ENCODE results near the gene KIF4A.
"Not testable (repeated sequence)": the region's sequence is repeated elsewhere in the genome, so short reads cannot be mapped to it uniquely, and the experiment has no call there.

Gene KIF4A

DNA sequence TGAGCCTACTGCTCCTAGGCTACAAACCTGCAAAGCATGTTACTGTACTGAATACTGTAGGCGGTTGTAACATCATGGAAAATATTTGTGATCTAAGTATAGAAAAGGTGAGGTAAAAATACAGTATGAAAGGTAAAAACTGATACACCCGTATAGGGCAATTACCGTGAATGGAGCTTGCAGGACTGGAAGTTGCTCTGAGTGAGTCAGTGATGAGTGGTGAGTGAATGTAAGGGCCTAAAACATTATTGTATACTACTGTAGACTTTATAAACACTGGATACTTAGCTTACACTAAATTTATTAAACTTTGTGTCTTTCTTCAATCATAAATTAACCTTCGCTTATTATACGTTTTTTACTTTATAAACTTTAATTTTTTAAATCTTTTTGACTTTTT lies 3.7 kb downstream of the KIF4A start:
- DNase-seq (ENCODE audit: extremely low read depth, insufficient read length) = no peak
- H3K36me3 ChIP-seq (ENCODE audit: control insufficient read depth, insufficient read depth, low read length) = no peaks in the 10 kb centered on the region; the same call in 1 of the 2 replicates
- H3K27me3 ChIP-seq (replicated peaks; ENCODE audit: control insufficient read depth, insufficient read depth, low read length) = no peaks in the 10 kb centered on the region
- TF ChIP-seq, protein P1, sequence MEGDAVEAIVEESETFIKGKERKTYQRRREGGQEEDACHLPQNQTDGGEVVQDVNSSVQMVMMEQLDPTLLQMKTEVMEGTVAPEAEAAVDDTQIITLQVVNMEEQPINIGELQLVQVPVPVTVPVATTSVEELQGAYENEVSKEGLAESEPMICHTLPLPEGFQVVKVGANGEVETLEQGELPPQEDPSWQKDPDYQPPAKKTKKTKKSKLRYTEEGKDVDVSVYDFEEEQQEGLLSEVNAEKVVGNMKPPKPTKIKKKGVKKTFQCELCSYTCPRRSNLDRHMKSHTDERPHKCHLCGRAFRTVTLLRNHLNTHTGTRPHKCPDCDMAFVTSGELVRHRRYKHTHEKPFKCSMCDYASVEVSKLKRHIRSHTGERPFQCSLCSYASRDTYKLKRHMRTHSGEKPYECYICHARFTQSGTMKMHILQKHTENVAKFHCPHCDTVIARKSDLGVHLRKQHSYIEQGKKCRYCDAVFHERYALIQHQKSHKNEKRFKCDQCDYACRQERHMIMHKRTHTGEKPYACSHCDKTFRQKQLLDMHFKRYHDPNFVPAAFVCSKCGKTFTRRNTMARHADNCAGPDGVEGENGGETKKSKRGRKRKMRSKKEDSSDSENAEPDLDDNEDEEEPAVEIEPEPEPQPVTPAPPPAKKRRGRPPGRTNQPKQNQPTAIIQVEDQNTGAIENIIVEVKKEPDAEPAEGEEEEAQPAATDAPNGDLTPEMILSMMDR (IDR thresholded peaks at IDR 0.05; ENCODE audit: insufficient read depth, low read length, poor library complexity, severe bottlenecking) = no peak
- H3K4me3 ChIP-seq (replicated peaks; ENCODE audit: low read depth, low read length) = no peak overlapping the region

DNA sequence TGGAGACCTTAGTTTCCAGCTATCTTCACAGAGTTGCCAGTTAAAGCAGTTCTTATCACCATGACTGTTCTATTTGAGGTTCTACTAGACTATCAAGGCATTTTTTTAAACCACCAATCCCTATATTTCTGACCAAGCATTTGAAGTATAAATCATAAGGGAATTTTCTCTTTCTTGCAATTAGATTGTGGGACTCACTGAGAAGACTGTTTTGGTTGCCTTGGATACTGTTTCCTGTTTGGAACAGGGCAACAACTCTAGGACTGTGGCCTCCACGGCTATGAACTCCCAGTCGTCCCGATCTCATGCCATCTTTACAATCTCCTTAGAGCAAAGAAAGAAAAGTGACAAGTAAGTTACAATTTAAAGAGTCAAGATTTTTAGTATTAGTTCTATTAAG lies 11.8 kb downstream of the KIF4A start:
- Histone ChIP-seq H3K36me3 (ENCODE audit: control insufficient read depth, insufficient read depth, low read length) (no peaks in the 10 kb centered on the region; the same call in 1 of the 2 replicates), H3K27me3 (replicated peaks; ENCODE audit: control insufficient read depth, insufficient read depth, low read length) (no peaks in the 10 kb centered on the region), H3K4me3 (replicated peaks; ENCODE audit: low read depth, low read length) (no peak overlapping the region)
- TF ChIP-seq, protein P1 (IDR thresholded peaks at IDR 0.05; ENCODE audit: insufficient read depth, low read length, poor library complexity, severe bottlenecking) = no peak
- no peak for DNase-seq (ENCODE audit: extremely low read depth, insufficient read length)

DNA sequence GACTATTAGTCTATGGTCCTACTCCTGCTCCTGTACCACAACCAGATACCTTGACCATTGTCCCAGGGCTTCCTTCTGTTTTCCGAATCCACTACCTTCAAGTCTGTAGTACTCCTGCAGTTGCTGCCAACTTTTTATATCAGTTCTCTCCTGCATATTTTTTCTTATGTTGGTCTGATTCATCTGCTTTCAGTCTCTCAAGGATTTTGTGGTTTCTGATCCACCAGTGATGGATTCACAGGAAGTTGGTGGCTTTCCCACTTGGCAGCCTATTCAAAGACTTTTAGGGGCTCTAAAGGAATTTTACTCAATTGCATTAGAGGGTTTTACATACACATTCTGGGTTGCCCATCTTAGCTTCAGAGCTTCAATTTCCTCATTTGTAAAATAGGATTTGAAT lies 23.6 kb downstream of the KIF4A start:
- H3K36me3 ChIP-seq (ENCODE audit: control insufficient read depth, insufficient read depth, low read length) = no peaks in the 10 kb centered on the region
- TF ChIP-seq, protein P1 (IDR thresholded peaks at IDR 0.05; ENCODE audit: insufficient read depth, low read length, poor library complexity, severe bottlenecking) = no peak
- no peak for DNase-seq (ENCODE audit: extremely low read depth, insufficient read length)
- H3K27me3 ChIP-seq (replicated peaks; ENCODE audit: control insufficient read depth, insufficient read depth, low read length) = no peaks in the 10 kb centered on the region
- H3K4me3 ChIP-seq (replicated peaks; ENCODE audit: low read depth, low read length) = no peak overlapping the region

DNA sequence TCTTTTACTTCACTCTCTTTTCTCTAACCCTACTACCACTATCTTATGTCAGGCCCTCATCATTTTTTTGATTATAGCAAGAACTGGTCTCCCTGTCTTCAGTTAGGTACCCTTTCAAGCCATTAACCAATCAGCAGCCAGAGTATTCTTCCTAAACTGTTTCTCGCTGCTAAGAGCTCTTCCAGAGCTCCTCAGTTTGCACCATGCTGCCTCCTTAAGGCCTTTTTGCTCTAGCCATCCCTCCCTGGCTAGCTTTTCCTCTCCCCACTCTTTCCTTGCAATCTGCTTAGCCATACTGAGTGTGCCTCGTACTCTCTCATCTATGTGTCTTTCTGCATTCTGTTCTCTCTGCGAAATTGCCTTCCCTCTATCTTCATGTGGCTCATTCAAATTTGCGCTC lies 32.9 kb downstream of the KIF4A start:
- Histone ChIP-seq H3K4me3 (replicated peaks; ENCODE audit: low read depth, low read length) (no peak overlapping the region), H3K36me3 (ENCODE audit: control insufficient read depth, insufficient read depth, low read length) (no peaks in the 10 kb centered on the region), H3K27me3 (replicated peaks; ENCODE audit: control insufficient read depth, insufficient read depth, low read length) (no peaks in the 10 kb centered on the region)
- TF ChIP-seq, protein P1 (IDR thresholded peaks at IDR 0.05; ENCODE audit: insufficient read depth, low read length, poor library complexity, severe bottlenecking) = no peak
- no peak for DNase-seq (ENCODE audit: extremely low read depth, insufficient read length)

DNA sequence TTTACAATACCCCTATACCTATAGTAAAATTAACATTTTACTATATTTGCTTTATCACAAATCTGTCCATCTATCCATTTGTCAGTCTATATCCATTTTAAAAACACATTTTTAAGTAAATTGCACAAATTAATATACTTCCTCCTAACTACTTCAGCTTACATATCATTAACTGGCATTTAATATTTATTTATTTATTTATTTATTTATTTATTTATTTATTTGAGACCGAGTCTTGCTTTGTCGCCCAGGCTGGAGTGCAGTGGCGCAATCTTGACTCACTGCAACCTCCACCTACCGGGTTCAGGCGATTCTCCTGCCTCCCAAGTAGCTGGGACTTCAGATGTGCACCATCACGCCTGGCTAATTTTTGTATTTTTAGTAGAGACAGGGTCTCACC lies 33.7 kb downstream of the KIF4A start:
- DNase-seq (ENCODE audit: extremely low read depth, insufficient read length); H3K36me3 ChIP-seq (ENCODE audit: control insufficient read depth, insufficient read depth, low read length); H3K4me3 ChIP-seq (replicated peaks; ENCODE audit: low read depth, low read length); H3K27me3 ChIP-seq (replicated peaks; ENCODE audit: control insufficient read depth, insufficient read depth, low read length): not testable (repeated sequence)

DNA sequence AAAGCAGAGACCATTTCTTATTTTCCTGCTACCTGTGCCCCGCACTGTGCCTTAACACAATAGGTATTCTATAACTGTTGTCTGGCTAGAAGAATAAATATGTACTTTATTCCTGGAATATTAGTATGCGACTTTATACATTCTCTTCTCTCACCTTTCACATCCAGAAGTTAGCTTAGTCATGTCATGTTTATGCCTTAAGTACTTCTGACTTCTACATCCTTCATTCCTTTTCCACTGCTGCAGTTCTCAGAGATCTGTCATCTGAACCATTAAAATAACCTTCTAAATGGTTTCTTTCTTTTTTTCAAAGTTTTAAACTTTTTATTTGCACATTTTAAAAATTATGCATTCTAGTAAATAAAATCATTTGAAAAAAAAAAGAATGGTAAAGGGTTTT lies 34.4 kb downstream of the KIF4A start:
- Histone ChIP-seq H3K4me3 (replicated peaks; ENCODE audit: low read depth, low read length) (no peak overlapping the region), H3K27me3 (replicated peaks; ENCODE audit: control insufficient read depth, insufficient read depth, low read length) (no peaks in the 10 kb centered on the region), H3K36me3 (ENCODE audit: control insufficient read depth, insufficient read depth, low read length) (no peaks in the 10 kb centered on the region)
- TF ChIP-seq, protein P1 (IDR thresholded peaks at IDR 0.05; ENCODE audit: insufficient read depth, low read length, poor library complexity, severe bottlenecking) = no peak
- no peak for DNase-seq (ENCODE audit: extremely low read depth, insufficient read length)
